Endothelial cell of umbilical vein (primary cell): ENCODE data around the gene KCNG2.

Source experiments
- EZH2 ChIP-seq: IDR thresholded peaks from 2 replicates; pipeline ENCODE4 v1.6.1; 2012; ENCODE audit warnings: borderline replicate concordance, low read depth, mild to moderate bottlenecking, moderate library complexity, low read length, inconsistent platforms; ENCODE audit not compliant: severe bottlenecking
- FOS ChIP-seq: IDR thresholded peaks from 2 replicates; pipeline ENCODE4 v1.6.1; 2011; ENCODE audit warnings: mild to moderate bottlenecking, low read length, moderate library complexity, borderline replicate concordance; ENCODE audit not compliant: insufficient read depth
- GATA2 ChIP-seq: IDR thresholded peaks from 2 replicates; pipeline ENCODE4 v1.7.0; 2011; ENCODE audit warnings: low read depth, mild to moderate bottlenecking, moderate library complexity, mixed read lengths, low read length; ENCODE audit not compliant: insufficient read length, insufficient read depth
- JUN ChIP-seq: IDR thresholded peaks from 2 replicates; pipeline ENCODE4 v1.6.1; 2011; ENCODE audit warnings: borderline replicate concordance, low read depth; ENCODE audit not compliant: insufficient read length, insufficient read depth
- MYC ChIP-seq: IDR thresholded peaks from one replicate; pipeline ENCODE4 v1.6.1; 2011; ENCODE audit warnings: mild to moderate bottlenecking, low read depth, low read length
- POLR2A ChIP-seq: IDR thresholded peaks from 2 replicates; pipeline ENCODE4 v1.6.1; 2012; ENCODE audit warnings: low read depth, mild to moderate bottlenecking, control low read depth, low read length
- POLR2AphosphoS5 ChIP-seq: IDR thresholded peaks from 2 replicates; pipeline ENCODE4 v1.6.1; 2012; ENCODE audit warnings: low read depth, mild to moderate bottlenecking, control low read depth, low read length, moderate library complexity; ENCODE audit not compliant: insufficient read depth
- TF ChIP-seq, protein P1 (sequence below), 2 donors: IDR thresholded peaks; 1 replicate in 1 of 2; 2 replicates in 1 of 2; pipeline ENCODE4 v1.5.1; 2011; ENCODE audit warnings: low read length in 2 of 2, mild to moderate bottlenecking in 2 of 2, moderate library complexity in 2 of 2, control low read depth in 1 of 2, inconsistent platforms in 1 of 2, low read depth in 1 of 2; ENCODE audit not compliant: insufficient read depth in 1 of 2; ENCODE audit errors: extremely low read depth in 1 of 2

GRCh38 chr18:79855147-79855933, 57.6 kb downstream of the KCNG2 start:
- TF ChIP-seq, protein P1, sequence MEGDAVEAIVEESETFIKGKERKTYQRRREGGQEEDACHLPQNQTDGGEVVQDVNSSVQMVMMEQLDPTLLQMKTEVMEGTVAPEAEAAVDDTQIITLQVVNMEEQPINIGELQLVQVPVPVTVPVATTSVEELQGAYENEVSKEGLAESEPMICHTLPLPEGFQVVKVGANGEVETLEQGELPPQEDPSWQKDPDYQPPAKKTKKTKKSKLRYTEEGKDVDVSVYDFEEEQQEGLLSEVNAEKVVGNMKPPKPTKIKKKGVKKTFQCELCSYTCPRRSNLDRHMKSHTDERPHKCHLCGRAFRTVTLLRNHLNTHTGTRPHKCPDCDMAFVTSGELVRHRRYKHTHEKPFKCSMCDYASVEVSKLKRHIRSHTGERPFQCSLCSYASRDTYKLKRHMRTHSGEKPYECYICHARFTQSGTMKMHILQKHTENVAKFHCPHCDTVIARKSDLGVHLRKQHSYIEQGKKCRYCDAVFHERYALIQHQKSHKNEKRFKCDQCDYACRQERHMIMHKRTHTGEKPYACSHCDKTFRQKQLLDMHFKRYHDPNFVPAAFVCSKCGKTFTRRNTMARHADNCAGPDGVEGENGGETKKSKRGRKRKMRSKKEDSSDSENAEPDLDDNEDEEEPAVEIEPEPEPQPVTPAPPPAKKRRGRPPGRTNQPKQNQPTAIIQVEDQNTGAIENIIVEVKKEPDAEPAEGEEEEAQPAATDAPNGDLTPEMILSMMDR (IDR thresholded peaks at IDR 0.05; ENCODE audit: extremely low read depth in 1 of 2, insufficient read depth in 1 of 2, low read depth in 1 of 2, low read length in 2 of 2), result no peak
- no peak for TF ChIP-seq GATA2
- TF ChIP-seq POLR2A, result no peak
- no peak for TF ChIP-seq EZH2
- no peak for TF ChIP-seq MYC
- TF ChIP-seq FOS, result no peak
- no peak for TF ChIP-seq POLR2AphosphoS5
- no peak for TF ChIP-seq JUN
